IgD-negative memory B cell (primary cell): Measurements from ENCODE around the gene MYCN. TPM values are rescaled to one million over a fixed set of nuclear protein-coding genes. Genes with fewer than 3 reads are reported as not detected.
"Not testable (repeated sequence)": the region's sequence is repeated elsewhere in the genome, so short reads cannot be mapped to it uniquely, and the experiment has no call there.

Experiments used
- H3K27ac Mint-ChIP-seq, 3 donors: one replicate each; pipeline ENCODE4 v1.8.0; 2020 to 2022; ENCODE audit warnings: mild to moderate bottlenecking in 3 of 3, mixed read lengths in 3 of 3, moderate library complexity in 1 of 3
- H3K27me3 Mint-ChIP-seq: one replicate; pipeline ENCODE4 v1.8.0; 2021; ENCODE audit warnings: mixed read lengths
- H3K36me3 Mint-ChIP-seq: one replicate; pipeline ENCODE4 v1.8.0; 2020; ENCODE audit warnings: mild to moderate bottlenecking, mixed read lengths
- H3K4me1 Mint-ChIP-seq, 3 donors: one replicate each; pipeline ENCODE4 v1.8.0; 2020 to 2022; ENCODE audit warnings: mixed read lengths in 3 of 3, mild to moderate bottlenecking in 1 of 3
- H3K4me3 Mint-ChIP-seq, 4 donors: one replicate each; pipeline ENCODE4 v1.8.0; 2020 to 2022; ENCODE audit warnings: mild to moderate bottlenecking in 4 of 4, mixed read lengths in 4 of 4, moderate library complexity in 3 of 4
- H3K9me3 Mint-ChIP-seq, 3 donors: one replicate each; pipeline ENCODE4 v1.8.0; 2020 to 2021; ENCODE audit warnings: mixed read lengths in 3 of 3, mild to moderate bottlenecking in 1 of 3
- polyA plus RNA-seq: library from polyadenylated mRNA; unstranded; fragments of 300-500 nt; fragmentation: Illumina TruSeq; gene quantifications from one replicate; pipeline ENCODE4 v1.2.3, GENCODE V29; 2021

The MYCN gene
- polyA plus RNA-seq, 1 donor from 2014 or later = not detected

GRCh38 chr2:15916336-15916735 lies 24.0 kb upstream of the MYCN start:
- peaks cover 5% of the 10 kb centered on the region for H3K27me3 Mint-ChIP-seq
- H3K4me3 Mint-ChIP-seq = no peak overlapping the region
- no peaks in the 10 kb centered on the region for H3K4me1 Mint-ChIP-seq
- H3K9me3 Mint-ChIP-seq = peaks cover 0 to 3% (median 0%) of the 10 kb centered on the region in 3 donors
- no peaks in the 10 kb centered on the region for H3K36me3 Mint-ChIP-seq
- H3K27ac Mint-ChIP-seq = no peak overlapping the region

DNA sequence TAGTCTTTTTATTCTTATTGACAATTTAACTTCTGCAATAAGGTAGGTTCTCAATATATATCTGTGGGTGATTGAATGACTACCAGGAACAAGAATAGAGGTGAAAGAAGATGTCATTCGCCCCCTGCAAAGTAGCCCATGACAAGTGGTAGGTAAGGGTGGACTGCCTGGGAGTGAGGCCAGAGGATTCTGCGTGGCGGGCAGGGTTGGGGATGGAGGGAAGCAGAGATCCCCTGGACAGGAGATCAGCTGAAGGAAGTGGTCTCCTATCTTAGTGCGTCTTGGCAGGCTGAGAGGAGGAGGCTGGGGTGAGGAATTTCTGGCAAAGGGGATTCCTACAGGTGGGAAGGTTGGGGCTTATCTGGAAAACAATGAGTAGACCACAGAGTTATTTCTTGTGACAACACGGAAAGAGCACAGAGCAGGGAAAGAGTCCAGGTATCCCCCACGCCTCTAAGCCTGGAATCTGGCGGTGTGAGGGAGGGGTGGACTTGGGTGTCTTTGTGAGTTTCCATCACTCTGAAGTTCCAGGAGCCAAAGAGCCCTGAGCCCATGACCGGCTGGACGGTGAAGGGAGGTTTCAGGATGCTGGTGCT lies 21.5 kb upstream of the MYCN start:
- Mint-ChIP-seq H3K4me3 (no peak overlapping the region), H3K27me3 (peaks cover 10% of the 10 kb centered on the region), H3K36me3 (no peaks in the 10 kb centered on the region), H3K27ac (no peak overlapping the region), H3K9me3 (no peaks in the 10 kb centered on the region), H3K4me1 (no peaks in the 10 kb centered on the region)

GRCh38 chr2:15919716-15920434 lies 20.5 kb upstream of the MYCN start:
- Mint-ChIP-seq H3K4me3 (no peak overlapping the region), H3K4me1 (no peaks in the 10 kb centered on the region), H3K36me3 (no peaks in the 10 kb centered on the region), H3K27ac (no peak overlapping the region), H3K27me3 (peaks cover 10% of the 10 kb centered on the region), H3K9me3 (no peaks in the 10 kb centered on the region)

DNA sequence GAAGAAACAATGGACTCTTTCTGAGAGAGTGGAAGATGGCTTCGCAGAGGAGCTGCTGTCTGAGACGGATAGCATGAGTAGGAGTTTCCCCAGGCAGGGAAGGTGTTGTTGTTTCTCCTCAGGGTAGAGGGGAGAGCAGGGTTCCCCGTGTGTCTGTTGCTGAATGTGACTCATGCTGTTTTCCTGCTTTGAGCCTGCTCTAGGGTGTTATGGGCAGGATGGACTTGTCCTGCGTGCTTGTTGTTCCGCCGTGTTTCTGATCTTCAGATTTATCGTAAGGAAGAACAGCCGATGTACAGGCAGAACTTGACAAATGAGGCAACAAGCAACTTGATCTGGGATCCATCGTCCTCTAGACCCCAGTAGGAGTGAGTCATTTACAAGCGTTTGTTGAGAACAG lies 19.7 kb upstream of the MYCN start:
- no peaks in the 10 kb centered on the region for H3K36me3 Mint-ChIP-seq
- H3K27me3 Mint-ChIP-seq = peaks cover 12% of the 10 kb centered on the region
- H3K4me1 Mint-ChIP-seq = no peaks in the 10 kb centered on the region
- H3K9me3 Mint-ChIP-seq = no peaks in the 10 kb centered on the region
- no peak overlapping the region for H3K27ac Mint-ChIP-seq
- no peak overlapping the region for H3K4me3 Mint-ChIP-seq

DNA sequence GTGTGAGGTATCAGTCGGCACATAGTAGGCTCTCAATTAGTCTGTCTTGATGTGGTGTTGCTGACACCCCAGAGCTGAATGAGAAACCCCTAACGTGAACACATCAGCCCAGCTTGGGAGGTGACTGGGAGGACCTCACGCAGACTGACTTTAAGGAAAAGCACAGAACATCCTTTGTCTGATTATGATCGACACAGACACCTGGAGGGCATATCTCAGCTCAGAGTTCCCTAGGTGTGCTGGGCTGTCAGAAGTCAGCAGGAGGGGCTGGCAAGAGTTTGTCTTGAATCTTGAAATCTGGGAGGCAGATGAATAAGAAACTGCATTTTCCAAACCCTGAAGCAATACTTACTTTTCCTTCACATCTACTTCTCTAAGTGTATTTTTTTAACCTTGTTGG lies 16.8 kb upstream of the MYCN start:
- no peak overlapping the region for H3K4me3 Mint-ChIP-seq
- H3K9me3 Mint-ChIP-seq = no peaks in the 10 kb centered on the region
- H3K4me1 Mint-ChIP-seq = no peaks in the 10 kb centered on the region
- no peaks in the 10 kb centered on the region for H3K36me3 Mint-ChIP-seq
- H3K27ac Mint-ChIP-seq = no peak overlapping the region
- peaks cover 15% of the 10 kb centered on the region for H3K27me3 Mint-ChIP-seq

DNA sequence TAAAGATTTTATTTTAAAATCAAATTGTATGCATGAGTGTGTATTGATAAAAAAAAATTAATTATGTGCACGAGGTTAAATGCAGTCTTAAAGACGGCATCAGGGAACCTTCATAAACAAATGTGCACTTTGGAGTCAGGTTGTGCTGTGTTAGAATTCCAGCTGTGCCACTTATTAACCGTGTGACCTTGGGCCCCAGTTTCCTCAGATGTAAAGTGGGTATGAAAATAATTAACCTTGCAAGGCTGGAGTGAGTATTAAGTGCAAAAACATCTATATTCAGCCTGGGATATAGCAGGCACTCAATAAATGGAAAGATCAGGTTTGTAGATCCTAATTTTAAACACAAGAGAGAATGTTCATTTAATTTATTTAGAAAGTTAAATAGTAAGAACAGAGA lies 14.5 kb upstream of the MYCN start:
- H3K36me3 Mint-ChIP-seq = no peaks in the 10 kb centered on the region
- peaks cover 10% of the 10 kb centered on the region for H3K27me3 Mint-ChIP-seq
- no peaks in the 10 kb centered on the region for H3K4me1 Mint-ChIP-seq
- H3K9me3 Mint-ChIP-seq = no peaks in the 10 kb centered on the region
- no peak overlapping the region for H3K27ac Mint-ChIP-seq
- H3K4me3 Mint-ChIP-seq = no peak overlapping the region

DNA sequence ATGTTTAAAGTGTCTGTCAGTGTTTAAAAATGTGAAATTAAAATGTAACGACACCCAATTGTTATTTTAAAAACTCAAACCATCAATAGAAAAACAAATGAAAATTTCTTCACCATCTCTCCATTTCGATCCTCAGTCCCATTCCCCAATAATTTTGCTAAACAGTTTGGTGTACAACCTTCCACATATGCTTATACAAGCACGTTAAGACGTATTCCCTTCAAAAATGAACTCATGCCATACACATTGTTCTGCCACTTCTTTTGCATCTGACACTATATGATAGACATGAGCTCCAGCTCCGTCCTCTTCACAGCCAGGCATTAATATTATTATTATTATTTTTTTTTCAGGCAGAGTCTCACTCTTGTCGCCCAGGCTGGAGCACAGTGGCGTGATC lies 14.1 kb upstream of the MYCN start:
- H3K36me3 Mint-ChIP-seq = no peaks in the 10 kb centered on the region
- no peak overlapping the region for H3K27ac Mint-ChIP-seq
- no peaks in the 10 kb centered on the region for H3K9me3 Mint-ChIP-seq
- no peaks in the 10 kb centered on the region for H3K4me1 Mint-ChIP-seq
- no peak overlapping the region for H3K4me3 Mint-ChIP-seq
- H3K27me3 Mint-ChIP-seq = peaks cover 12% of the 10 kb centered on the region

DNA sequence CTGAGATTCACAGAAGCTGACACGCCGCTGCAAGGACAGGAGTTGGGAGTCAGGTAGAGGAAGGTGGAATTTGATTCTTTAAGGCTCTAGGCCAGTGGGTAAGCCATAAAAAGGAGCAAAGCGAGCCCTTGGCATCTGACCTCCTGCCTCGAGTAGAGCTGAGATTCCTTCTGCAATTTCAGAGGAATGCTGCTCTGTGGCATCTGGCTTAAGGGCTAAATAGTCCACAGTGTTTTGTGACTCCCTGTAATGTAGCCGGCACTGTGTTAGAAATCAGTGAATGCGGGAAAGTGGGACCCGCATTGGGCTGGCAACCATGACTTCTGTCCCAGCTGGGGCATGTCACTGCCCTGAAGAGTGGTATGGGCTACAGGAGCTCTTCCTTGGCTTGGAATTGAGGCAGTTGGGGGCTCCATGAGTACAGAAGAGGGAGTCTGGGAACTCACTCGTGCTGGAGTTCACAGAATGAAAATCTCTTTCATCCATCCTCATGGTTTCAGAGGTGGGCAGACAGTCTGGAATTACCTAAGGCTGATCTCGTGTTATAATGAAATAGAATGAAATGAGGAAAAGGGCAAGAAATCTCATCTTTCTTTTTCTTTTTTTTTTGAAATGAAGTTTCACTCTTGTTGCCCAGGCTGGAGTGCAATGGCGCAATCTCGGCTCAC lies 12.7 kb upstream of the MYCN start:
- Mint-ChIP-seq H3K4me1 (no peaks in the 10 kb centered on the region), H3K36me3 (no peaks in the 10 kb centered on the region), H3K4me3 (no peak overlapping the region), H3K27me3 (peaks cover 11% of the 10 kb centered on the region), H3K27ac (no peak overlapping the region), H3K9me3 (peaks cover 0 to 2% (median 0%) of the 10 kb centered on the region in 3 donors)

- H3K27me3 Mint-ChIP-seq, H3K4me1 Mint-ChIP-seq, H3K36me3 Mint-ChIP-seq, H3K27ac Mint-ChIP-seq, H3K4me3 Mint-ChIP-seq, H3K9me3 Mint-ChIP-seq: not testable (repeated sequence)
These were observed 11.3 kb upstream of the MYCN start for GRCh38 chr2:15929008-15929407.

DNA sequence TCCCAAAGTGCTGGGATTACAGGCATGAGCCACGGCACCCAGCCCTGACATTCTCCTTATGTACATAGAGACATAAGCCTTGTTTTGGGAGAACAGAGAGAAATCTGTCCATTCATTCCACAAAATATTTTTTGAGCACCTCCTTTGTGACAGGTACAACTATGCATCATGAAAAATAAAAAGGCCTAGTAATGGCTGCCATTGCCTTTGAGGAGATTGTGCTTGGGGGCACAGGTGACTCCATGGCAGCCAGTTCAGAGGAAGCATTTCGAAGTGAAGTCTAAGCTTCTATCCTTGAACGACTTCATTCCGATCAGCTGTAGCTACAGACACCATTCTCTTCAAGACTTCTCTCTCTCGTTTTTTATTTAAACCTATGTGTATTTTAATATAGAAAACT lies 10.5 kb upstream of the MYCN start:
- Mint-ChIP-seq H3K9me3 (peaks cover 0 to 2% (median 0%) of the 10 kb centered on the region in 3 donors), H3K36me3 (peaks cover 1% of the 10 kb centered on the region), H3K27me3 (peaks cover 7% of the 10 kb centered on the region), H3K27ac (no peak overlapping the region), H3K4me1 (no peaks in the 10 kb centered on the region), H3K4me3 (no peak overlapping the region)

DNA sequence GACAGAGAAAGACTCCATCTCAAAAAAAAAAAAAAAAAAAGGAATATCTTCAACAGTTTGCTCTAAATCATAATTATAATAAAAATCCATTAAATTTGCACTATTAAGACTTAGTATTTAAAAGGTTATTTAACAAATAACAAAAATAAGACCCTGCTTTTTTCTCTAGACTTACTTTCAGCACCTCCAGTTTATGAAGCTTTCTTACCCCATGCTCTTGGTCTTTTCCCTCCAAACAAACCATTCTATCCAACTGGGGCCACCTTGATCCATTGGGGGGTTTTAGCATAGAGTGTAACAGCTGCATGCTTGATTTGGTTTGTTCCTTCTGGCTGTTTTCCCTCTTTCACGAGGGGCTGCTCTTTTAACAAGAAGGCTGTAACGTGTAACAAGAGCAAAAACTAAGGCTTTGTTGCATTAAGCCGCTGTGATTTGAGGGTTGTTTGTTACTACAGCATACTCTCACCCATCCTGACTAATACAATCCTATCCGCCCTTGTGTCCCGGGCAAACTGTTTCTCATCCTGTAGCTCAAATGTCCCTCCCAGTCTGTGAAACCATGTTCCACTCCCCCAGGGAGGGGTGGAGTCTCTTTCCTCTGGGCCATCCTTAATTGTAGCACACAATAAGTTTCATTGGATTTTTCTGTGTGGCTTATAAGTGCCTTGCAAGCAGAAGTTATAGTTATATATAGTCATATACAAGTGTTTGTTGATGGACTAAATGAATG lies 9.6 kb upstream of the MYCN start:
- Mint-ChIP-seq H3K36me3 (peaks cover 1% of the 10 kb centered on the region), H3K9me3 (peaks cover 0 to 2% (median 0%) of the 10 kb centered on the region in 3 donors), H3K4me3 (no peak overlapping the region), H3K27me3 (peaks cover 8% of the 10 kb centered on the region), H3K27ac (no peak overlapping the region), H3K4me1 (no peaks in the 10 kb centered on the region)

GRCh38 chr2:15931319-15931890 lies 8.9 kb upstream of the MYCN start:
- Mint-ChIP-seq H3K4me1 (no peaks in the 10 kb centered on the region), H3K4me3 (no peak overlapping the region), H3K27me3 (peaks cover 10% of the 10 kb centered on the region), H3K9me3 (peaks cover 0 to 2% (median 0%) of the 10 kb centered on the region in 3 donors), H3K36me3 (peaks cover 1% of the 10 kb centered on the region), H3K27ac (no peak overlapping the region)

GRCh38 chr2:15931950-15932349 lies 8.4 kb upstream of the MYCN start:
- no peak overlapping the region for H3K4me3 Mint-ChIP-seq
- no peaks in the 10 kb centered on the region for H3K4me1 Mint-ChIP-seq
- peaks cover 1% of the 10 kb centered on the region for H3K36me3 Mint-ChIP-seq
- H3K27me3 Mint-ChIP-seq = peaks cover 12% of the 10 kb centered on the region
- H3K27ac Mint-ChIP-seq = no peak overlapping the region
- H3K9me3 Mint-ChIP-seq = peaks cover 0 to 2% (median 0%) of the 10 kb centered on the region in 3 donors

DNA sequence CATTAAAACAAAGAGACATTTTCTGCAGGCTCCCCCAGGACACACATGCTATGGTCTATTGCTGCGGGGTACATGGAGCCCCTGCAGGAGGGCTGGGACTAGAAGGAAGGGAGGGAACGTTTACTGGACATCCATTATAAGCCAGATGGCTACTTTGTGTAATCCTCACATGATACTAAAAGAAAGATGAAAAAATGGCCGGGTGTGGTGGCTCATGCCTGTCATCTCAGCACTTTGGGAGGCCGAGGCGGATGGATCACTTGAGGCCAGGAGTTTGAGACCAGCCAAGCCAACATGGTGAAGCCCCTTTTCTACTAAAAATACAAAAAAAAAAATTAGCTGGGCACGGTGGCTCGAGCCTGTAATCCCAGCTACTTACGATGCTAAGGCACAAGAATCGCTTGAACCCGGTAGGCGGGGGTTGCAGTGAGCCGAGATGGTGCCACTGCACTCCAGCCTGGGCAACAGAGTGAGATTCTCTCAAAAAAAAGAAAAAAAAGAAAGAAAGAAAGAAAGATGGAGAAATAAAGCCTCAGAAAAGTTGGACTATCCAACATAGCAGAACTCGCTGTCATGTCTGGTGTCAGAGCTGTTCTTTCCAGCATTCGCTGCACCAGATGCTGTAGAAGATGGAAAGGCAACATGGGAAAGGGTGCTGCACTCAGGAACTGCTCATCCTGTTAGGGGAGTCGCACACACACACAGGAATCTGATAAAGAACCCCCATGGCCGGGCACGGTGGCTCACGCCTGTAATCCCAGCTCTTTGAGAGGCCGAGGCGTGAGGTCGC lies 7.8 kb upstream of the MYCN start:
- H3K36me3 Mint-ChIP-seq = peaks cover 1% of the 10 kb centered on the region
- peaks cover 0 to 2% (median 0%) of the 10 kb centered on the region in 3 donors for H3K9me3 Mint-ChIP-seq
- peaks cover 12% of the 10 kb centered on the region for H3K27me3 Mint-ChIP-seq
- H3K27ac Mint-ChIP-seq = no peak overlapping the region
- H3K4me3 Mint-ChIP-seq = no peak overlapping the region
- H3K4me1 Mint-ChIP-seq = no peaks in the 10 kb centered on the region
